CD4-positive, alpha-beta T cell treated with Interleukin-17A for 1 hour (primary cell): Measurements from ENCODE around the gene ALK.

Experiments
- DNase-seq: peaks from one replicate; pipeline ENCODE4 v3.0.0-alpha.2; 2020

The ALK gene

DNA sequence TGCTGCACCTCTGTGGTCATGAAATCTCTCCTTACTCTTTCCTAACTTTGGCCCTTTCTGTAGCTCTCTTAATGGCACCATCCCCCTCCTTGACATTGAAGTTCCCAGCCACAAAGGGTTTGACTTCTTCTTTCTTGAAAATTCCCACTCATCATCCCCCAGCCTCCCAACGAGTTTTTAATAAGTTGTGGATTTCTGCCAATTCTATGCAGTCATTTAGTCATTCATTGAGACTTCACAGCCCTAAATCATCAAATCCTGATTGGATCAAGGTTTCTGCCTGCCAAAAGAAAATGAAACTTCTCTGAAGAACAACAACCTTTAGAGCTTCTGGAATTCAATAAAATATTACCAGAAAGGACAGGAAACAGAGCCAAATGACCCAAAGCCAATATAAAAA, 451.9 kb downstream of the ALK start:
- no peak for DNase-seq

DNA sequence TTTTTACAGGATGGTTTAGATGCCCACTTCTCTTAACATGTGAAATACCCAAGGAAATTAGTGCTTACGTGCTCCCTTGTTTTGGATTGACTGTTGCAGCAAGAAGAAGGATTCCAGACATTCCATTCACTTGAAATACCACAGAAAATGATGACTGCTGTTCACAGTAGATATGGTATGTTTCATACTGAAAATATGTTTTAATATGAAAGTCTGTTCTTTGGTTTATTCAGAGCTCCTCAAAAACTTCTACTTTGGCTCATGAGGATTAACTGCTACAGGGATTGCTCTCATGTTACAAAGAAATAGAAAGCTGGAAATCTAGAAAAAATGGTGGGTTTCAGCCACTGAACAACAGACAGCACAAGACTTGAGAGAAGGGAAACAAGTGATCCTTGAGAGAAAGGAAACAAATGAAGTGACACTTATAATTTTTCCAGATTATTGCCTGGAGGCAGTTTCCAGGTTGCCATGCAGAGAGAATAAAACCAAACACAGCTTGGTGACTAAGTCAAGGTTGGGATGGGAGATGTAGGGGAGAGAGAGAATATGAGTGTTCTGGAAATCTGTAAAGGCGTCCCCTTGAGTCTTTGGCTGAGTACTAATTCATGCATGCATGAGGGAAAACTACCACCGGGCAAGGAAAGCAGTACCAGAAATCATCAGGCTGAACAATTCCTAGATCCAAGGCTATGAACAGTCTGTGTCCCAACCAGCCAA, 458.0 kb downstream of the ALK start:
- DNase-seq, result no peak

DNA sequence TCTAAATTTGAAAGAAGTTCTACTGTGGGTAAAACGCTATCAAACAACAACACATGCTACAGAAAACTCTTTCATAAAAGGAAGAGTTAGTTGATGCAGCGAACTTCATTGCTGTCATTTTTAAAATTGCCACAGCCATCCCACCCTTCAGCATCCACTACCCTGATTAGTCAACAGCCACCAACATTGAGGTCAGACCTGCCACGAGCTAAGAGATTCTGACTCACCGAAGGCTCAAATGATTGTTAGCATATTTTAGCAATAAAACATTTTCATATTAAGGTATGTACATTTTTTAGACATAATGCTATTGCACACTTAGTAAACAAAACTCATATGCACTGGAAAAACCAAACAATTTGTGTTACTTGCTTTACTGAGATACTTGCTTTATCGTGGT, 459.1 kb downstream of the ALK start:
- DNase-seq, result no peak

DNA sequence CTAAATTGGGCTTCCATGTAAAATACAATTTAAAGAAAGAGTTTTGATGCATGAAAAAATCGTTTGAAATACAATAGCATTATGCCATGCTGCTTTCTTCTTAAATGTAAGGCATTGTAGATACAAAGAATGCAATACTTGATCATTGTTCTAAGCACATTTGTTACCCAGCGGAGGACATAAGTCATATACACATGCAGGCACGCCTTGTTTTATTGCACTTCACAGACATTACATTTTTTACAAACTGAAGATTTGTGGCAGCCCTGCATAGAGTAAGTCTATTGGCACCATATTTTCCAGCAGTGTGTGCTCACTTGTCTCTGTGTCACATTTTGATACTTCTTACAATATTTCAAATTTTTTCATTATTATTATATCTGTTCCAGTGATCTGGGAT, 461.2 kb downstream of the ALK start:
- DNase-seq, result no peak

DNA sequence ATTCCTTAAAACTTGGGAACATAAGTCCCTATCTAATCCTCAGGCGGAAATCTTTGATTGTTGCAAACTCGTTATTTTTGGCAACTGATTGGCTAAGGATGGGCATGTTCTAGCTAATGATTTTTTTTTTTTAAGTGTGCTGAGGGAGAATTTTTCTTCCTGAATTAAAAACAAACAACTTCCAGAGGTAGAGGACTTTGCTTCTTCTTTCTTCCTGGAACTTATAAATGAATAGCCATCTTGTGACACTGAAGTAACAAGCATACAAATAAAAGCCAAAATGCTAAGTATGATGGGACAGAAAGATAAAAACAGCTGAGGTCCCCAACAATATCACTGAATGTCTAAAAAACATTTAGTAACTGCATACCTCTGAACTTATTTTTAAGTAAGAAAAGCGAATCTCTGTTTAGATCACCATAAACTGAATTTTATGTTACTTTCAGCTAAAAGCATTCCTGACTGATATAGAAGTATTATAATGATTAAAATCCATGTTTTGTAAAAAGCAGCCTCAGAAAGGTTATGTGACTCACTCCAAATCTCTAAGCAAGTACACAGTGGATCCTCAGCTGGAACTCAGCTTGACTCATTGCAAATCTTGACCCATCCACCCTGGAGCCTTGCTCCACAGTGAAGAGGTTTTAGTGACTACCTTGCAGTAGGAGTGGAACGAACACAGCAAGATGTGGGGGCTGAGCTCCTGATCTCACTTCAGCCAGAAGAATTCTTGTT, 461.8 kb downstream of the ALK start:
- DNase-seq, result no peak

DNA sequence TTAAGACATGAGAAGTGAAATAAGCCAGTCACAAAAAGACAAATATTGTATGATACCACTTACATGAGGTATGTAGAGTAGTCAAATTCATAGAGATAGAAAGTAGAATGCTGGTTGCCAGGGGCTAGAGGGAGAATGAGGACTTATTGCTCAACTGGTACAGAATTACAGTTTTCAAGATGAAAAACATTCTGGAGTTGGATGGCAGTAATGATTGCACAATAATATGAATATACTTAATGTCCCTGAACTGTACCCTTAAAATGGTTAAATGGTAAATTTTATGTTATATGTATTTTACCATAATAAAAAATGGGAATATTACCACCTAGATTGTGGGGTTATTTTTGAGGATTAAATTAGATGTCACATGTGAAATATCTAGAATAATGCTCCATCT, 465.0 kb downstream of the ALK start:
- no peak for DNase-seq

DNA sequence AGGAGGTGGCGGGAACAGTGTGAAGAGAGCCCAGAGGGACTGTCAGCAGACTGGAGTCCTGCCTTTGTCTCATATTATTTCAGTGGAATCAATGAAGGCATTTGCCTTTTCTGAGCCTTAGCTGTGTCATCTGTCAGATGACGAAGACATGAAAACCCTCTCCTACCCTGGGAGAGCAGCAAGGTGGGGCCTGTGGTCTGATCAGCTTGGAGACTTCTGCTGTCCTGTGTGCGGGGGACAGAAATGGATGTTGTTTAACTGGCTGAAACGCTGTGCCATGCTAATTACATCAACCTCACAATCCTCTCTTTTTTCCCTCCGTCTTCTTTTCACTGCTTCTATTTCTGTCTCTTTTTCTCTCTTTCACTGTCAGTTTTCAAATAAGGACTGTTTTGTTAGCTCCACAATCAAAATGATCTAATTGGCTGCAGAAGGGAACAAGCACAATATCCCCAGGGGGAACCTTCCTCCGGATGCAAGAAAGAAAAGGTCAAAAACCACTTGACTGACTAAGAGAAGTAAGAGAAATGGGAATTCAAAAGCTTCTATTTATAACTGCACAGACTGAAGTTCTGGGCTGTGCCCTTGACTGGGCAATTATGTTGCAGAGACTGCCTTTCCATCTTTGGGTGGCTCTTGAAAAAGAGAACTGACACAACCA, 466.1 kb downstream of the ALK start:
- no peak for DNase-seq

DNA sequence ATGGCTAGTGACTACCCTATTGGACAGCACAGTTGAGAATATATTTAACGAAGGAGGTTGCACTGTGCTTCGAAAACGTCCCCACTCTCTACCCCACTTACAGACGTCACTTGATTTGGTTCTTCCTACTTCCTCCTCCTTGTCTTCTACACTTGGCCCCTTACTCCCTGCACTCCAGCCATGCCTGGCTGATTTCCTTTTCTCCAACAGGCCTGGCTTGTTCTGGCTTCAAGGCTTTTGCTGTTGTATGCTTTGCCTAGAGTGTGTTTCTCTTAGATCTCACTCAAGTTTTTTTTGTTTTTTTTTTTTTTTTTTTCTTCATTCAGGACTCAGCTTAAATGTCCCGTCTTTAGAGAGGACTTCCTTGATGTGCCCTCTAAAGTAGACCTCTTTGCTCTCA, 469.4 kb downstream of the ALK start:
- DNase-seq, result no peak

DNA sequence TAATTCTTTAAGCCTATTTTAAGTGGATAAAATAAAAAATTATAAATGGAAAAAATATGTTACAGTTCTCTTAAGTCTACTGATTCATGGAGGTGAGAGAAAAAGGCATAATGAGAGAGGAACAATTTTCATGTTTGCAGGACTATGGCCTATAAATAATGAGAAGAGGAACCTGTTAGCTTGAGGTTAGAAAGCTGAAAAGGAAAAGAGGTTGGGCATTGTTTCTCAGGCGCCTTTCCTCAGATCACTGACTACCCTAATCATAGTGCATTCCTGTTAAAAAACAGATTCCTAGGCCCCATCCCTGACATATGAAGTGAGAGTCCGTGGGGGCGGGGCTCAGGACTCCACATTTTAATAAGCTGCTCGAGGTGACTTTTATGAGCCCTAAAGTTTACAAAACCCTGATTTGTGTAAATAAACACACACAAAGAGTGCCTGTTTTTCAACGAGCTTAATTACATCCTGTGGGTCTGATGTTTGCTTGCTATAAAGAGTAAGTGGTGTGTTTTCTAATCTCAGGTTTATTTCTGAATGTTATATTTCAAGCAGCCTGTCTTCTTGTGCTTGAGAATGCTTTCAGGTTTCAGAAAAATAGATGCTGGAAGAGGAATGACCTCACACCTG, 470.7 kb downstream of the ALK start:
- no peak for DNase-seq

DNA sequence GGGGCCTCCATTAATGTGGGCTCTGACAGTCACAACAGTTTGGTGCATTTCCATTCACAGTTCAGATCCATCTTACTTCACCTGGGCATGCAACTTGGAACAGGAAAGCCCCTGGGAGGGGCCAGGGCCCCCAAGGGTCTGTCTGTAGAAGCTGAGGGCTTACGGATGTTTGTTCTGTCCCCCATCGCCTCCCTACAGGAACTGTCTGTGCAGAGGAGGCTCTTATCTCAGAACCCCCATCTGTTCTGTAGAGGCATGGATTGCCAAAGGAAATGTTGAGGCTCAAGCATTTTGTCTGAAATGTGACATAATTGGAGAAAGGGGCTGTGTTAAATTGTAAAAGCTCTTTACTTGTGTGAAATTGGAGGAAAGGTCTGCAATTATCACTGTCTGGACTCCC, 471.9 kb downstream of the ALK start:
- no peak for DNase-seq

DNA sequence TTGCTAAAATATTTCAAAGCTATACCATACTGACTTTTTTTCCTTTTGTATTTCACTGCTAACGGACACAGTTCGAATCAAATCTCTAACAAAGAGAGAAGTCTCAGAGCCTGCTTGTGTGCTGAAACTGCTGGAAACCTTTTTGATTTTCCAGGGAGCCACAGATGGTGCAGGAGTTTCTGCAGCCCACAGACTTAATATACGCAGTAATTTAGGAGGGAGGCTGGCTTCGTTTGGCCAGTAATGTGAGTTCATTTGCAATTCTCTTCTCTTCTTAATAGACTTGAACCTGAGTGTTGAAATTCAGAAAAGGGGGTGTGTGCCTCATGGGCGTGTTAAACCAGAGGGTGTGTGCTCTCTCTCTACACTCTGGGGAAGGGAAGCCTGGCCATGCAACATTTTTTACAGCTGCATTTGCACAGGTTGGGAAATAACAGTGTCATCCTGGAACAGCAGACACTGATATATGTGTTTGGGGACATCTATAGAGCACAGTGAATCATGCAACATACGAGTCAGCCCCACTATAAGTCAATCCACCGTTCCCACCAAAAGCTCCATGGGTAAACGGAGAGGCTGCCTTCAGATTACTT, 473.2 kb downstream of the ALK start:
- DNase-seq, result no peak

DNA sequence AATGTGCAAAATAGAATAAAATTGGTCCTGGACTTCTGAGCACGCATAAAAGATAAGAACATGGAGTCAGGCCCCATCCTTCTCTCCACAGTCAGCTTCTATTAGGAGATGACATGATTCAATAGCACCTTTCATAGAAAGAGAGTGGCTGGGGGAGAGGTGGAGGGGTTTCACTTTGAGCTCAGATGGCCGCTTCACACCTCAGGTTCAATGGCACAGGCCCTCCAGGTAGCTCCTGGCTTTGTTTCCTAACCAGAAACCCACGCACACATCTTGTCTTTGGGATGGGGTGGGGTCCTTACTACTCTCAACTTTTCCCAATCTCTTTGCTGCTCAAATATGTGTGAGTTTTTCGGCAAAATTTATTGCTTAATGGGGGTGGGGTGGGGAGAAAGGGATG, 473.9 kb downstream of the ALK start:
- DNase-seq, result no peak

DNA sequence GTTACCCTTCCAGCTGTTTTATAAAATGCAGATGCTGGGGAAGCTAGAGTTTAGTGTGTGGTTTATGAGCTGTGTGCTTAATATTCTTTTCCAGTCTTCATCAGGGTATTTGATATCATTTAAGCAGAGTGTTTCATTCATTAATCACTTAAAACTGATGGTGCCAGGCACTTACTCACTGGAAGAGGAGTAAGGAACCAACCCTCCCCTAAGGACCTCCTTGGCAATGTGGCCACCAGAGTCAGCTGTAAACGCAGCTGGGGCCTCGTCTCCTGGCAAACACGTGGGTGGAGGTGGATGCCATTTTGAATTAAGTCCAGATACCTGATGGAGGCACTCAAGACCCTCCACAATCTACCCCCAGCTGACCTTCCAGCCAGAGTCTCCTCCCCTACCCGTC, 474.5 kb downstream of the ALK start:
- DNase-seq, result no peak

DNA sequence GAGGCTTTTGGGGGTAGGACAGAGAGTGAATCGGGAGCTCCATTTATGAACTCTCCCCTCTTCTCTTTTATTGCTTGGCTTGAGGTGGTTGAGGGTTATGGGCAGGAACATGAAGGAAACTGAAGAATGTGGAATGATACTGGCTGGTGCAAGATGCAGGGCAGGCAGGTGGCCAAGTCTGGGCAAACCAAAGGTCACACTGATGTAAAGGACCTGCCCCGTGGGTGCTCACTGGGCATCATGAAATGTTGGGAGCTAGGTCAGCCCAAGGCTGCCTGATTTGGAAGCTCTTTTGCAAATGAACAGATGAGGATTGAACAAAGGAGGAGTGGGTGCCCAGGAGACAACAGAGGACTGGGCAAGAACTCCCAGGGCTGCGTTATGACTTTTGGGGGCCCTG, 477.2 kb downstream of the ALK start:
- no peak for DNase-seq

DNA sequence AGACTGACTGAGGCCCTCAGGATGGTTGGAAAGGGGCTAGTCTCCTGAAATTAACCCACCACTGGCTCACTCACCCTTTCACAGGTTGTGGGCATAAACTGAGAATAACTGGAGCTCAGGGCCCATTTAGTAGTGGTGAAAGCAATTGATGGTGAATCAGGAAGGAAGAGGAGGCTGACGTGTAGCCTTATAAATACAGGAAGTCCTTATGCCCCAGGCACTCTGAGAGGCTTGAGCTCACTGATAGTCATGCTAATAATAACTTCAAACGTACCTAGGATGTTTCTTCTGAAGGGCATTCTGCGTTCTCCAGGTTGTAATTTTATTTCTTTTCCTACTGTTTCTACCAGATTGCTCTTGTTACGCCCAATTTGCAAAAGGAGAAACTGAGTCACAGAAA, 477.8 kb downstream of the ALK start:
- no peak for DNase-seq

DNA sequence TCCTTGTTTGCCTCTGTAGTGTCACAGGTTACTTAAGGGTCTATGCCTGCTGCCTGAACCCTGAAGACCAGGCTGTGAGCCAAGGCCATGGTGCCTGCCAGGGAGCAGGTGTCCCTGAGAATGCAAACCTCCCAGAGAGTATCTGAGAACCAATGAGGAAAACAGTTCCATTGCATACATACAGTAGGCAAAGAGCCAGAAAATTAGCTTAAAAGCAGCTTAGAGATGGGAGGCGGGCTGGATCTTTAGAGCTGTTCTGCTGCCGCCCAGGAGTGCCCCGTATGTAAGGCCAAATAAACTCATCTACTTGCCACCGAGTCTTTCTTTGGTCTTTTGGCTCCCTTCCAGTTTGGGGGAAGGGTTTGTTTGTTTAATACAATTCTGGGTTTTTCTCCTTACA, 478.2 kb downstream of the ALK start:
- DNase-seq, result no peak

DNA sequence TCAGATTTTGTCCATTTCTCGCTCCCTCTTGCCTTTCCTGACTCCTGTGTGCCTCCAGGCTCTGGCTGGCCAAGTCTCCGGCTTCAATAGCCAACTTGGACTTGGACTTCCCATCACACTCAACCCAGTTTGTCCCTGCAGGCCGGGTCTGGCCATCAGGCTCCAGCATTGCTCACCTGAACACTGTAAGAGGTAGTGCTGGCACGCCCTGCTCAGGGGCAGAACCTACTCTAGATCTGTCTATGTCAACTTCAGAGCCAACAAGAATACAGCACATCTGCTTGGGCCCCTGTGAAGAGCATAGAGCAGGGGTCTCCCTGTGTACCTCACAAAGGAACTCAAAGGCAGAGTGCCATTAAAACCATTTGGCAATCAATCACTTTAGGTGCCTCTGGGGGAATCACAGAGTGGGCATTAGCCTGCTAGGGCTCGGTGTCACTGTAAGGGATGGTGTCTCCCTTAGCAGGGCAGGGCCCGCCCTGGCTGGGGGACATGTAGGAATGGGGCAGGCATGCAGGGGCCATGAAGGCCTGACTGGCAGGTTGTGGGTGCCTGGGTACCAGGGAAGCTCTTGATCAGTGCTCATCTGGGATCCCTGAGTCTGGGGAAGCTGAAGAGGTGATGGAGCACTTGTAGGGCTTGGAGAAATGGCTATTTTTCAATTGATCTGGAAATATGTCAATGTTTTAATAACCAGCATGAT, 480.3 kb downstream of the ALK start:
- DNase-seq, result no peak

DNA sequence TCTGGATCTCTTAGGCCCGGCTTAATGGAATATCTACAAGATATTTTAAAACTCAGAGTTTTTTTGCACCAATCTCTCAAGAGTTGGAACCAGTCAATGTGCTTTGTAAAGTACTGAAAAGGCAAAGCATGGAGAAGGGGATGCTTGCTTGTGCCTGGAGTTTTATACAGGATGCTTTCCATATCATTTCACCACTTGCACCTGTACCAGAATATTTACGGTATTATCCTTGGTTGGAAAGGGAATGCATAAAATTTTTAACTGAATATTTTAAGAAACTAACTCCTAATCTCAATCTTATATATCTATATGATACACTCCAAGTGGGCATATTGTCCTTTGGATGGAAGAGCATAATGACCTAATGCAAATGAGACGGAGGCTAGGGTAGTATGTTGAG, 487.5 kb downstream of the ALK start:
- DNase-seq, result no peak

DNA sequence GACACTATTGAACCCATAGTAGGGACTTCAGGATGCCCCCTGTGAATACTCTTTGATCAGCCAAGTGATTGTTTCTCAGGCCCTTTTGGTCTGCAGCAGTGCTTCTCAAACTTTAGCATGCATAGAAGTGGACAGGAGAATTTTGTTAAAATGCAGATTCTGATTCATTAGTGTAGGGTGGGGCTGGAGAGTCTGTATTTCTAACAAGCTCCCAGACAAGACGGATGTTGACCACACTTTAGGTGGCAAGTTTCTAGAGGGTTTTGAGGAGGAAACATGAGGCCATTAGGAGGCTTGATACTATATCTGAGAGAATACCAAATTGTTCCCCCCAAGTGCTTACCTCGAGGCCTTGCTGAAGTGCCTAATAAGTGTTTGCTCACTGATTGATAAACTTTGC, 488.3 kb downstream of the ALK start:
- DNase-seq, result no peak

DNA sequence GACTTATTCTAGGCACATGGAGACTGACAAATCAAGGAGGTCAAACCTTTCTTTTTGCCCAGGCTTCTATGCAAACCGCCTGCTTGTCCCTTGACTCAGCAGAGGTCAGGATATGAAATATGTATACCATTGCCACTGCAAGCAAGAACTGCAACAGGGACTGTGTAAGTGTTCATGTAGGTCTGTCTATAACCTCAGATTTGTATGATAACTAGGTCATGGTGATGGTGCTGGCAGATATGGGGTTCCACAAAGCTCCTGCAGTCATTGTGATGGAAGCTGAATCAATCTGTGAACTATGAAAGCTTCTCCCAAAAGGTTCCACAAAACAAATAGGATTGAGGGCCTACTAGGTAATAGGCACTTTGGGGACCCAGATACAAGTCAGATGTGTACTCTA, 489.9 kb downstream of the ALK start:
- no peak for DNase-seq

DNA sequence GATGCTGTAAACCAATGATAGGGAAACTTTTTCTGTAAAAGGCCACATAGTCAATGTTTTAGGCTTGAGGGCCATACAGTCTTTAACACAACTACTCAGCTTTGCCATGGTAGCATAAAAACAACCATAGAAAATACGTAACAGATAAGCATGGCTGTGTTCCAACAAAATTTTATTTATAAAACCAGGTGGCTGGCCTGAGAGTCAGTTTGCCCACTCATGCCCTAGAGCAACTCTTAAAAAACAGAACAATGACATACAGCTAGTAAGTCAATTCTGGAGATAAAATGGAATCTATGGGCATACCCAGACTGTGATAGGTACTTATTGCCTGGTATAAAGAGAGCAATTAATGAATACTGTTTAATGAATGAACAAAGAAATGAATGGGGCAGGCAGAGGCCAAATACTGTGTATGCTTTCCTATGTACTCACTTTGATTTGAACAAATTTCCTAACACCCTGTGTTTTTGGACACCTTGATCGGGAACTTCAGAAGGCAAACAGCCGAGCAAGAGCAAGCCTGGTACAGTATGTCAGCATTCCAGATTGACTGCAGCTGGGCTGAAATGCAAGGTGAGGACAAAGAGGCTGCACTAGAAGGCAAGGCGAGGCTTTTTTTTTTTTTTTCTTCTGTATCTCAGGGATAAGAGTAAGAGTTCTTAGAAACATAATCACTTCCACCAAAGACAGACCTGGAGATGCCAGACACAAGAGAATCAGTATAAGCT, 490.8 kb downstream of the ALK start:
- DNase-seq, result no peak

DNA sequence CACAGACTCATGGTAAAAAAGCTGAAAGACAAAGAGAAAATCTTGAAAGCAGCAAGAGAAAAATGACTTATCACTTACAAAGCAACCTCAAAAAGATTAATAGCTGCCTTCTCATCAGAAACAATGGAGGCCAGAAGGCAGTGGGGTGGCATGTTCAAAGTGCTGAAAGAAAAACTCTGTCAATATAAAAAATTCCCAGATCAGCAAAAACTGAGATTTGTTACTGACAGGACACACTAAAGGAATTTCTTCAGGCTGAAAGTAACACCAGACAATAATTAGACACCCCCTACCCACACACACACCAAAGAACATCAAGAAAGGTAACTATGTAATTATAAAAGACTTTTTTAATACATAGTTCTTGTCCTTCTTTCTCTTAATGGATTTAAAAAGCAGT, 495.0 kb downstream of the ALK start:
- no peak for DNase-seq
